Prostate gland (tissue), 2 donors: Measurements from ENCODE around the gene CEP128. TPM values are rescaled to one million over a fixed set of nuclear protein-coding genes. Genes with fewer than 3 reads are reported as not detected.

Source experiments
- DNase-seq: peaks from one replicate; pipeline ENCODE4 v3.0.0-alpha.2; 2019; ENCODE audit warnings: low spot score
- H3K27ac ChIP-seq, 2 donors: fragments of 200-600 bp; sonication (generic); 2 replicates each; pipeline ENCODE4 v1.5.1; 2017 to 2019
- H3K27me3 ChIP-seq: fragments of 200-600 bp; sonication (generic); replicated peaks from 2 replicates; pipeline ENCODE4 v1.5.1; 2019; ENCODE audit not compliant: insufficient read depth
- H3K36me3 ChIP-seq, 2 donors: fragments of 200-600 bp; sonication (generic); 1 replicate in 1 of 2; 2 replicates in 1 of 2; pipeline versions ENCODE4 v1.5.1 to v1.8.1; 2017 to 2019
- H3K4me1 ChIP-seq: fragments of 200-600 bp; sonication (generic); replicated peaks from 2 replicates; pipeline ENCODE4 v1.5.1; 2019
- H3K4me3 ChIP-seq, 2 donors: fragments of 200-600 bp; sonication (generic); 2 replicates each; pipeline ENCODE4 v1.5.1; 2017 to 2019
- H3K9me3 ChIP-seq: fragments of 200-600 bp; sonication (generic); 2 replicates; pipeline ENCODE4 v1.5.1; 2017
- CTCF ChIP-seq, 4 experiments: fragments of 200-600 bp in 2 of 4; fragments of 450-650 bp in 2 of 4; sonication (generic) in 2 of 4; IDR thresholded peaks; 1 replicate in 3 of 4; 2 replicates in 1 of 4; pipeline ENCODE4 v1.5.1; 2016 to 2019; ENCODE audit warnings: antibody characterized with exemption in 4 of 4, mild to moderate bottlenecking in 2 of 4, moderate library complexity in 2 of 4
- POLR2A ChIP-seq: fragments of 450-650 bp; IDR thresholded peaks from one replicate; pipeline ENCODE4 v1.6.1; 2016; ENCODE audit warnings: antibody characterized with exemption, mild to moderate bottlenecking
- POLR2AphosphoS5 ChIP-seq: sonication (generic); formaldehyde crosslinking; IDR thresholded peaks from one replicate; pipeline ENCODE4 v1.6.1; 2017; ENCODE audit warnings: antibody characterized with exemption
- WGBS: methylation state at CpG from one replicate; pipeline ENCODE4 v1.1.5; 2018; 5-methylcytosine and 5-hydroxymethylcytosine counted together
- intact Hi-C: fragments of 100-400 bp; cut with DNase I; formaldehyde crosslinking; loops from one replicate; pipeline ENCODE4 v1.14.2; 2022
- total RNA-seq, 2 donors: library from RNA; depleted of rRNA; stranded (reverse); fragments of >200 nt; gene quantifications; one replicate each; pipeline ENCODE4 v1.1.0, GENCODE V29; 2016

Gene CEP128
- total RNA-seq, 2 donors from 2014 or later: 6.4 to 7.3 TPM

DNA sequence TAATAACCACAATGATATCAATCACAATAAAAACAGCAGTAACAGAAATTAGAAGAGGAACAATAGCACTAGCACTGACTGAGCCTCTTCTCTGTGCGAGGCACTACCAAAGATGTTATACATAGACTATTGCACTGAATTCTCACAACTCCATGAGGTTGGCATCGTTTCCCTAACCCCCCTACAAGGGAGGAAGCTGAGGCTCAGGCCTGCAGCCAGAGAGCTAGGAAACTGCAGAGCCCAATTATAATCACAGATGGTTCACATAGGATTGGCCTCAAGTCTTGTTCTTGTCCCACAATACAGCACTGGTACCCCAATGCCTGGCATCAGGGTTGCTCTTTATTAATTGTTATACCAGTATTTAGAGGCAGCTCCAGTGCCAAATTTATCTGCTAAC lies 278.0 kb downstream of the CEP128 start:
- intact Hi-C loops: no loop called here
- Histone ChIP-seq H3K36me3 (no peaks in the 10 kb centered on the region), H3K9me3 (no peaks in the 10 kb centered on the region), H3K4me3 (no peak overlapping the region), H3K27ac (no peak overlapping the region), H3K4me1 (no peaks in the 10 kb centered on the region), H3K27me3 (no peaks in the 10 kb centered on the region)
- TF ChIP-seq CTCF (IDR thresholded peaks at IDR 0.05) (no peak), POLR2A (no peak), POLR2AphosphoS5 (no peak)
- no peak for DNase-seq
- WGBS: 64% methylated on average over 2 of the region's 2 CpGs

- Histone ChIP-seq H3K27ac (no peak overlapping the region), H3K9me3 (no peaks in the 10 kb centered on the region), H3K27me3 (no peaks in the 10 kb centered on the region), H3K36me3 (no peaks in the 10 kb centered on the region), H3K4me3 (no peak overlapping the region), H3K4me1 (no peaks in the 10 kb centered on the region)
- 96% methylated on average over 2 of the region's 2 CpGs for WGBS
- intact Hi-C loops: no loop called here
- no peak for DNase-seq
- TF ChIP-seq POLR2A: no peak
- TF ChIP-seq CTCF (IDR thresholded peaks at IDR 0.05): no peak
- TF ChIP-seq POLR2AphosphoS5: no peak
Observed at GRCh38 chr14:80659783-80660182, 281.8 kb downstream of the CEP128 start.

DNA sequence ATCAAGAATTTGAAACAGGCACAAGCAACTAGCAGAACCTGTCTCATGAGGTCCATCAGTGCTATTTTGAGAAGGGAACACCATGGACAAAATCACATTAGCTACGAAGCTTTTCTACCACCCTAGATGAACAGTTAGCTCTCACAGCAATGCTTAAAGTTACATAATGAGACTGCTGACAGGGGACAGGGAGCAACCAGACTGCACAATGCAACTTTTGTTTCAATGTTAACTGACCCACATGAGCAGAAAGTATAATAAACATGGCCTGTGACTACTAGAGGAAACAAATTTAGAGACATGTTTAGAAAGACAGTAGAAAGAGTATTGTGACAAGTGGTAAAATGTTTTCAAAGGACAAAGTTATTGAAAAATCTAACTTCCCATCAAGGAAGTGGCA lies 282.8 kb downstream of the CEP128 start:
- H3K4me1 ChIP-seq: no peaks in the 10 kb centered on the region
- intact Hi-C loops: no loop called here
- TF ChIP-seq POLR2A (no peak), POLR2AphosphoS5 (no peak), CTCF (IDR thresholded peaks at IDR 0.05) (no peak)
- no peak overlapping the region for H3K27ac ChIP-seq
- no peaks in the 10 kb centered on the region for H3K36me3 ChIP-seq
- DNase-seq: no peak
- H3K9me3 ChIP-seq: no peaks in the 10 kb centered on the region
- WGBS: 71% methylated on average over 1 of the region's 1 CpG
- H3K27me3 ChIP-seq: no peaks in the 10 kb centered on the region
- no peak overlapping the region for H3K4me3 ChIP-seq

- no peak for DNase-seq
- no peaks in the 10 kb centered on the region for H3K4me1 ChIP-seq
- H3K27me3 ChIP-seq: no peaks in the 10 kb centered on the region
- H3K9me3 ChIP-seq: no peaks in the 10 kb centered on the region
- no peaks in the 10 kb centered on the region for H3K36me3 ChIP-seq
- no peak overlapping the region for H3K4me3 ChIP-seq
- 98% methylated on average over 1 of the region's 1 CpG for WGBS
- TF ChIP-seq POLR2A (no peak), CTCF (IDR thresholded peaks at IDR 0.05) (no peak), POLR2AphosphoS5 (no peak)
- no peak overlapping the region for H3K27ac ChIP-seq
- intact Hi-C loops: no loop called here
Observed at GRCh38 chr14:80658155-80658554, 283.4 kb downstream of the CEP128 start.

GRCh38 chr14:80653956-80654355 lies 287.6 kb downstream of the CEP128 start:
- Histone ChIP-seq H3K27me3 (no peaks in the 10 kb centered on the region), H3K4me3 (no peak overlapping the region), H3K9me3 (no peaks in the 10 kb centered on the region), H3K4me1 (no peaks in the 10 kb centered on the region), H3K36me3 (no peaks in the 10 kb centered on the region), H3K27ac (no peak overlapping the region)
- TF ChIP-seq POLR2AphosphoS5 (no peak), POLR2A (no peak), CTCF (IDR thresholded peaks at IDR 0.05) (no peak)
- DNase-seq: no peak
- intact Hi-C loops: no loop called here
- WGBS: 91% methylated on average over 3 of the region's 3 CpGs
